Measurements from ENCODE around the gene C1QL4. TPM values are rescaled to one million over a fixed set of nuclear protein-coding genes. Genes with fewer than 3 reads are reported as not detected.
"Not testable (repeated sequence)": the region's sequence is repeated elsewhere in the genome, so short reads cannot be mapped to it uniquely, and the experiment has no call there.

Gene C1QL4
- not detected for total RNA-seq
- long read RNA-seq, result 0 reads

GRCh38 chr12:49336645-49337584 is at the start of gene C1QL4:
TSS of gene C1QL4 (minus strand) at chr12:49337188. CDS start at chr12:49336477, 711 bp downstream.
- intact Hi-C loops (cut with micrococcal nuclease), result no loop called here
- peak; percentile 90 for DNase-seq
- peak; percentile 90 for ATAC-seq

- DNase-seq; ATAC-seq; intact Hi-C loops (cut with micrococcal nuclease): not testable (repeated sequence)
These were observed 43.2 kb upstream of the C1QL4 start for GRCh38 chr12:49380184-49380583.

GRCh38 chr12:49377386-49377785 is 40.4 kb upstream of the C1QL4 start:
- ATAC-seq (no peak), DNase-seq (no peak)
- intact Hi-C loops (cut with micrococcal nuclease), result no loop called here

GRCh38 chr12:49375406-49375805 is 38.4 kb upstream of the C1QL4 start:
- intact Hi-C loops (cut with micrococcal nuclease), result no loop called here
- DNase-seq (no peak), ATAC-seq (no peak)

GRCh38 chr12:49370539-49370938 is 33.6 kb upstream of the C1QL4 start:
- no peak for DNase-seq
- ATAC-seq, result no peak
- intact Hi-C loops (cut with micrococcal nuclease), result no loop called here

- no peak for DNase-seq
- ATAC-seq, result no peak
- intact Hi-C loops (cut with micrococcal nuclease), result no loop called here
These were observed 32.6 kb upstream of the C1QL4 start for GRCh38 chr12:49369411-49370145.

GRCh38 chr12:49368240-49368600 is 31.2 kb upstream of the C1QL4 start:
- intact Hi-C loops (cut with micrococcal nuclease), result no loop called here
- DNase-seq, result no peak
- no peak for ATAC-seq

- intact Hi-C loops (cut with micrococcal nuclease), result no loop called here
- ATAC-seq, result peak; percentile 7
- DNase-seq, result peak; percentile 97
These were observed 30.6 kb upstream of the C1QL4 start, which contains the start of gene SPATS2 for GRCh38 chr12:49367381-49368239. TSS of gene SPATS2 (plus strand) at chr12:49367462. CDS start at chr12:49461013, 93,551 bp downstream.

- intact Hi-C loops (cut with micrococcal nuclease), result no loop called here
- peak; percentile 94 for ATAC-seq
These were observed 29.8 kb upstream of the C1QL4 start for GRCh38 chr12:49366652-49367380.

GRCh38 chr12:49366096-49366651 is 29.2 kb upstream of the C1QL4 start:
- no peak for ATAC-seq
- no peak for DNase-seq
- intact Hi-C loops (cut with micrococcal nuclease), result no loop called here

More at GRCh38 chr12:49366652-49367380, 29.8 kb upstream of the C1QL4 start:
- DNase-seq, result peak; percentile 94

- intact Hi-C loops (cut with micrococcal nuclease), result no loop called here
- ATAC-seq (no peak), DNase-seq (no peak)
These were observed 28.6 kb upstream of the C1QL4 start for GRCh38 chr12:49365542-49365941.

- no peak for DNase-seq
- no peak for ATAC-seq
- intact Hi-C loops (cut with micrococcal nuclease), result no loop called here
These were observed 28.0 kb upstream of the C1QL4 start for GRCh38 chr12:49364989-49365388.

GRCh38 chr12:49362077-49362476 is 25.1 kb upstream of the C1QL4 start:
- ATAC-seq, result no peak

GRCh38 chr12:49359671-49360070 is 22.7 kb upstream of the C1QL4 start:
- DNase-seq (no peak), ATAC-seq (no peak)
- intact Hi-C loops (cut with micrococcal nuclease), result loop anchor here (2.0 kb wide), 1 partner anchor 155 kb away; no protein-coding TSS in a partner anchor

More at GRCh38 chr12:49362077-49362476, 25.1 kb upstream of the C1QL4 start:
- no peak for DNase-seq
- intact Hi-C loops (cut with micrococcal nuclease), result no loop called here

- DNase-seq, result no peak
- intact Hi-C loops (cut with micrococcal nuclease), result loop anchor here (2.0 kb wide), 1 partner anchor 156 kb away; no protein-coding TSS in a partner anchor
These were observed 21.6 kb upstream of the C1QL4 start for GRCh38 chr12:49358483-49359141.

GRCh38 chr12:49357103-49357678 is 20.2 kb upstream of the C1QL4 start:
- ATAC-seq, result no peak
- DNase-seq, result no peak
- intact Hi-C loops (cut with micrococcal nuclease), result no loop called here

More at GRCh38 chr12:49358483-49359141, 21.6 kb upstream of the C1QL4 start:
- peak; percentile 83 for ATAC-seq

- intact Hi-C loops (cut with micrococcal nuclease), result loop anchor here (1.0 kb wide), 1 partner anchor 154 kb away; no protein-coding TSS in a partner anchor
These were observed 18.9 kb upstream of the C1QL4 start for GRCh38 chr12:49355913-49356312.

More at GRCh38 chr12:49355913-49356312, 18.9 kb upstream of the C1QL4 start:
- no peak for DNase-seq
- no peak for ATAC-seq

All from left ventricle myocardium superior (tissue), 1 donor.